RWPE1 (cell line): ENCODE measurements around the gene ACTR3.

Source experiments
- CTCF ChIA-PET: fragments of 350-600 bp; sonication (Branson Sonifier 250); formaldehyde crosslinking; extraction: SDS; loops from one replicate; lab custom pipeline; 2021; lab: Yijun Ruan, JAX
- POLR2A ChIA-PET: fragments of 400-600 bp; formaldehyde crosslinking; extraction: SDS; loops from one replicate; lab custom pipeline; 2020; ENCODE audit warnings: antibody characterized with exemption; ENCODE audit not compliant: low non-redundant PET; lab: Yijun Ruan, JAX
- DNase-seq: peaks from one replicate; pipeline ENCODE4 v3.0.0; 2012; ENCODE audit warnings: low spot score
- H3K27ac ChIP-seq: fragments of 450-650 bp; 2 replicates; pipeline ENCODE4 v1.5.1; 2017
- TF ChIP-seq, protein P1 (sequence below): fragments of 450-650 bp; conservative IDR thresholded peaks from 2 replicates; pipeline ENCODE4 v1.5.1; 2017; ENCODE audit warnings: low read depth, mild to moderate bottlenecking

ACTR3 gene

DNA sequence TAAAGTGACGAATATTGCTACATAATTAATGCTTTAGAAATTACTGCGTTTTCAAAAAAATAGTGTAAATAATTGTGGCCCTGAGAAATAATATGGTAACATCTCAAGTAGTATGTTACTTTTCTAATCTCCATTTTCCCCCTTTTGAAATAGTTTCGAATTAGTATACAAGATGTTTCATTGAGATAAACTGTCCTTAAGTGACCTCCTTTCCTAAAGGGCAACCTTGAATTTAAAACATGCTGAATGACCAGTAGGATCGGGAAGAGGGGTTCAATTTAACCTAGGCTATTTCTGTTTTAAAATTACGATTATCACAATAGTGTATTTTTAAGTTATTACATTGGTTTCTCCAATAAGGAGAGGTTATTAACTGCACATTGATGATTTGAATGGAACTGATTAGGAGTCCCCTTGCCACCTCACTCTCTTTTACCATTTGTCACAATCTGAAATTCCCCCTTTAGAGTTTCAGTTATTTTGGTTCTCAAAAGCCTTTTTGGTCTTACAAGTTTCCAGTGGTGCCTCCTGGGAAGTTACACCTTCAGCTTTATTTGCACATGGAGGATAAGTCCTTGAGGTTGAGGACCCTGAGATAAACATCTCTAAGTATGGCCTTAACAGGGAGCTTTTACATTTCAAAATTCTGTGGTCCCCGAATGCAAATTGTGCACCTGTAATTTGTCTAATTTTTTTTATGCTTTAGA, 2.3 kb downstream of the ACTR3 start:
- no peak overlapping the region for H3K27ac ChIP-seq
- ChIA-PET CTCF (interaction anchor here (0.6 to 0.8 kb wide), 3 partner anchors 75 to 90 kb away, joined by 3 to 4 read pairs (median 3); no protein-coding TSS in a partner anchor), POLR2A (no interaction called here)
- no peak for DNase-seq
- TF ChIP-seq, protein P1, sequence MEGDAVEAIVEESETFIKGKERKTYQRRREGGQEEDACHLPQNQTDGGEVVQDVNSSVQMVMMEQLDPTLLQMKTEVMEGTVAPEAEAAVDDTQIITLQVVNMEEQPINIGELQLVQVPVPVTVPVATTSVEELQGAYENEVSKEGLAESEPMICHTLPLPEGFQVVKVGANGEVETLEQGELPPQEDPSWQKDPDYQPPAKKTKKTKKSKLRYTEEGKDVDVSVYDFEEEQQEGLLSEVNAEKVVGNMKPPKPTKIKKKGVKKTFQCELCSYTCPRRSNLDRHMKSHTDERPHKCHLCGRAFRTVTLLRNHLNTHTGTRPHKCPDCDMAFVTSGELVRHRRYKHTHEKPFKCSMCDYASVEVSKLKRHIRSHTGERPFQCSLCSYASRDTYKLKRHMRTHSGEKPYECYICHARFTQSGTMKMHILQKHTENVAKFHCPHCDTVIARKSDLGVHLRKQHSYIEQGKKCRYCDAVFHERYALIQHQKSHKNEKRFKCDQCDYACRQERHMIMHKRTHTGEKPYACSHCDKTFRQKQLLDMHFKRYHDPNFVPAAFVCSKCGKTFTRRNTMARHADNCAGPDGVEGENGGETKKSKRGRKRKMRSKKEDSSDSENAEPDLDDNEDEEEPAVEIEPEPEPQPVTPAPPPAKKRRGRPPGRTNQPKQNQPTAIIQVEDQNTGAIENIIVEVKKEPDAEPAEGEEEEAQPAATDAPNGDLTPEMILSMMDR: no peak

DNA sequence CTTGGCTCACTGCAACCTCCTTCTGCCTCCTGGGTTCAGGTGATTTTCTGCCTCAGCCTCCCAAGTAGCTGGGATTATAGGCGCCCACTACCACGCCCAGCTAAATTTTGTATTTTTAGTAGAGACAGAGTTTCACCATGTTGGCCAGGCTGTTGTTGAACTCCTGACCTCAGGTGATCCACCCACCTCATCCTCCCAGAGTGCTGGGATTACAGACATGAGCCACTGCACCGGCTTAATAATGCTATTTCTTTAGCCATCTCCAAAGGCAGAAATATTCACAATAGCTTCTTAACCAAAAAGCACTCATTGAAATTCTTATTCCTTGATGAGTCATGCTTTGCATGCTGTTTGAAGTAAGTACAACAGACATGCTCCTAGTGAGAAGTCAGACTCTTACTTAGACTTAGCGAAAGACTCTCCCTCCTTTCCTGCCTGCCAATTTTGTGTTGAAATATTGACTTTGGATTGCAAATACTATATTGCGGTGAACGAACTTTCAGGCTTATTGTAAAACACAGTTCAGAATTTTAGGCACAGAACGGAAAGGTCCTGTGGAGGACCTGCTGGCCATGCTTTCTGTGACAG, 4.4 kb downstream of the ACTR3 start:
- H3K27ac ChIP-seq: peak overlapping the region; percentile 83
- DNase-seq: peak; percentile 57
- ChIA-PET CTCF (interaction anchor here (0.8 kb wide), 1 partner anchor 200 kb away, joined by 3 read pairs; no protein-coding TSS in a partner anchor), POLR2A (interaction anchor here (0.6 kb wide), 1 partner anchor 19 kb away, joined by 3 read pairs; no protein-coding TSS in a partner anchor)
- TF ChIP-seq, protein P1: no peak

DNA sequence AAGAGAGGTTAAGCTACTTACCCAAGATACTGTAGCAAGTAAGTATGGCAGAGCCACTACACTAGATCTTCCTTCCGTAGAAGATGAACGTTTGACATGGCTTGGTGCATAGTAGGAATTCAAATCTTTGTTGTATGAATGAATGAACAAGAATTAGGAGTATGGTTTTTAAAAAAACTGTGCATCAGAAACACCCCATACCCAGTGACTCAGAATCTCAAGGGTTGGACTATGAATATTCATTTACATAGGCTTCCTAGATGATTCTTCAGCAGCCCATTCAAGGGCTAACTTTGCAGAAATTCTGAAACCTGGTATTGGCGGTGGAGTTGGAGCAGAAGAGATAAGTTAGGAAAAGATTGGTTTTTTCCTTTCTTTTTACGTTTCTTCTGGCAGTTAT, 5.4 kb downstream of the ACTR3 start:
- no peak for DNase-seq
- TF ChIP-seq, protein P1: no peak
- ChIA-PET CTCF (no interaction called here), POLR2A (no interaction called here)
- H3K27ac ChIP-seq: no peak overlapping the region

DNA sequence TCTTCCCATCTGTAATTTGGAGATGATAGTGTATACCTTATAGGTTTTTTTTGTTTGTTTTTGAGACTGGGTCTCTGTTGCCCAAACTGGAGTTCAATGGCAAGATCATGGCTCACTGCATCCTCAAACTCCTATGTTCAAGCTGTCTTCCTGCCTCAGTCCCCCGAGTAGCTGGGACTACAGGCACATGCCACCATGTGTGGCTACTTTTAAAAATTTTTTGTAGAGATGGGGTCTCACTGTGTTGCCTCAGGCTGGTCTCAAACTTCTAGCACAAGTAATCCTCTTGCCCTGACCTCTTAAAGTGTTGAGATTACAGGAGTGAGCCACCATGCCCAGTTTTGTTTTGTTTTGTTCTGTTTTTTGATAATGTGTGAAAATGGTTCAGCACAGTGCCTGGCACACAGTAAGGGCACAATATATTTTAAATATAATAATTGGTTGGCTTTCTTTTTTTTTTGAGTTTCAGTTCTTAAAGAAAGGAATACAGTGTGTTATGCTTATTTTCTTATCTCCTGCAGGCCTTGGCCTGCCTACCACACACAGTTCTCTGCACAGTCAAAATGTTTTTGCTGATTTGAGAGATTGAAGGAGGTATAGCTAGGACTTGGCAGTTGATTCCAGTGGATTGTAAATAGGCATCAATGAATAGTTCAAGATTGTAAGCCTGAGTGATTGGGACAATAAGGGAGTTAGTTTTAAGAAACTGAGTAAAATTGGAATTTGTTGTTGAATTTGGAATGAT, 6.1 kb downstream of the ACTR3 start:
- H3K27ac ChIP-seq: no peak overlapping the region
- DNase-seq: no peak
- TF ChIP-seq, protein P1: no peak
- POLR2A ChIA-PET: no interaction called here
- CTCF ChIA-PET: interaction anchor here (0.5 kb wide), 1 partner anchor 40 kb away, joined by 6 read pairs; no protein-coding TSS in a partner anchor

DNA sequence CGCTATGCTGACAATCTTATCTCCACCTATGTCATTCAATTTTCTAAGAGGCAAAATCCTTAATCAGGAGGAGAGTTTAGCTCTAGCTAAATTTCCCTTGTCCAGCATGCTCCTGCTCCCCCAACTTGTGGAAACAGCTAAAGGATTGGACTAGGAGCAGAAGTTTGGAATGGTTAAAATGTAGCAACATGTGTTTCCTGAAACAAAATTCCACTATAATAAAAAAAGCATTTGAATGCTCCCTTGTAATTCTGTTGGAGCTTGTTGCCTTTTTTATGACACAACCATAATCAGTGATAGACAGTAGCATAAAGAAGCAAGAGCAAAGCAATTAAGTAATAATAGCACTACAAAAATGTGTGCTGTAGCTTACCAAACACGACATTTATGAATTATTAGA, 6.9 kb downstream of the ACTR3 start:
- no peak for DNase-seq
- H3K27ac ChIP-seq: no peak overlapping the region
- ChIA-PET POLR2A (no interaction called here), CTCF (interaction anchor here (0.5 to 0.6 kb wide), 2 partner anchors 40 to 787 kb away, joined by 6 read pairs; no protein-coding TSS in a partner anchor)
- TF ChIP-seq, protein P1: no peak

DNA sequence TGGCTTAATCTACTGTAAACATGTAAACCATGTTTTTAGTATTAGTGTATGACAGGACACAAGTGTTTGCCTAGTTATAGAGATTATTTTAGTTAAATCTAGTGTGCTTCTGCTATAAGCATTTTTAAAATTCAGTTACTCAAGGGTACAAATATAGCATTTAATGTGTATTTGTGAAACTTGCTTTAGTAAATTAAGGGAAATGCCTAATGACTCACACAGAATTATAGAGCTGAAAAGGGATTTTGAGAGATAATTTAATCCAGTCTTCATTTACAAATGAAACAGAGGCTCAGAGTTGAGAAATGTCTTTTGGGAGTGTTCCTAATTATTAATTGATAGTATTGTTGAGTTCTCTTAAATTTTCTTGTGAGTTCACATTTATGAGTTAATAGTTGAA, 8.2 kb downstream of the ACTR3 start:
- ChIA-PET POLR2A (no interaction called here), CTCF (no interaction called here)
- H3K27ac ChIP-seq: no peak overlapping the region
- DNase-seq: no peak
- TF ChIP-seq, protein P1: no peak
